HCEC 1CT (cell line): ENCODE measurements around the gene SKOR1.

Source experiments
- DNase-seq: peaks from one replicate; pipeline ENCODE4 v3.0.0-alpha.2; 2017

Gene SKOR1

DNA sequence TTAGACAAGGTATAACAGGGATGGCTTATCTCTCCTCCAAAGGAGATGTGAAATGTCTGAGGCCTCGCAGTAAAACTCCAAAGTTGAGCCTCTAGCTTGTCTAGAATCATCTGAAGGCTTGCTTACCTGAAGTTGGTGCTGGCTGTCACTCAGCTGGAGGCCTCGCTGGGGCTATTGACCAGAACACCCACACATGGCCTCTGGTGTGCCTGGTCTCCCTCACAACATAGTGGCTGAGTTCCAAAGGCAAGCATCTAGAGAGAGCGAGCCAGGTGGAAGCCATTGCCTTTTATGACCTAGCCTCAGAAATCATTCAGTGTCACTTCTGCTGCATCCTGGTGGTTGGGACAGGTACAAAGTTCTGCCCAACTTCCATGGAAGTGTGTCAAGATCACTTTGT, 31.9 kb downstream of the SKOR1 start:
- no peak for DNase-seq

DNA sequence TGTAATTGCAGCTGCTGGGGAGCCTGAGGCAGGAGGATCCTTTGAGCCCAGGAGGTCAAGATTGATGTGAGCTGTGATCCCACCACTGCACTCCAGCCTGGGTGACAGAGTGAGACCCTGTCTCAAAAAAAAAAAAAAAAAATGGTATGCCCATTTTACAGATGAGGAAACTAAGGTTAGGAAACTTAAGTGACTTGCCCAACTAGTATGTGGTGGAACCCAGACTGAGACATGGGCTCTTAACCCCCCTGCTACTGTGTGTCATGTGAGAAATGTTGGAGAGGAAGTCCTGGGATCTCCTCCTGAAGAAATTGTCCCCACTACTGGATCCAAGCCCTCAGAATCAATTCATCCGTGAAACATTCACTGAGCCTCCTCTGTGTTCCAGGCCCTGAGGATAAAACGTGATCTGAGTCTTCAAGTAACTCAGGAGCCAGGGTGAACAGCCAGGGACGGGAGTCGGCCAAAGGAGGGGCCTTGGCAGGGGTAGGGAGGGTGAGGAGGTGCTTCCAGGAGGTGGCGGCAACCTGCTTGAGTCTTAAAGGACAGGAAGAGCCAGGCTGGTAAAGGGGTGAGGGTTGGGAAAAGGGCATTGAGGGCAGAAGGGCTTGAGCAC, 34.1 kb downstream of the SKOR1 start:
- no peak for DNase-seq

DNA sequence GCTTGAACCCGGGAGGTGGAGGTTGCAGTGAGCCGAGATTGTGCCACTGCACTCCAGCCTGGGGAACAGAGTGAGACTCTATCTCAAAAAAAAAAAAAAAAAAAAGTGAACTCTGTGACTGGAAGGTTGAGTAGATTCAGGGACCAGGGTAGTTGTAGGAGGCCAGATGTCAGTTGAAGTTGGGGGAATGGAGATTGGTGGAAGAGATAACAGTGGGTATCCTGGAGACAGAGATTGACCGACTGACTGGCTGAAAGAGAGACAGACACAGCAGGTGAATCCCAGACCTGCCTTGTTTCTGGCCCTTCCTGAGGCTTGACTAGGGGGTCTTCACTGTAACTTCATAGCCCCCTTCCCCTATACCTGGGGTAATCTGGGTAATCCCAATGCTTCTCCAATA, 36.7 kb downstream of the SKOR1 start:
- no peak for DNase-seq

DNA sequence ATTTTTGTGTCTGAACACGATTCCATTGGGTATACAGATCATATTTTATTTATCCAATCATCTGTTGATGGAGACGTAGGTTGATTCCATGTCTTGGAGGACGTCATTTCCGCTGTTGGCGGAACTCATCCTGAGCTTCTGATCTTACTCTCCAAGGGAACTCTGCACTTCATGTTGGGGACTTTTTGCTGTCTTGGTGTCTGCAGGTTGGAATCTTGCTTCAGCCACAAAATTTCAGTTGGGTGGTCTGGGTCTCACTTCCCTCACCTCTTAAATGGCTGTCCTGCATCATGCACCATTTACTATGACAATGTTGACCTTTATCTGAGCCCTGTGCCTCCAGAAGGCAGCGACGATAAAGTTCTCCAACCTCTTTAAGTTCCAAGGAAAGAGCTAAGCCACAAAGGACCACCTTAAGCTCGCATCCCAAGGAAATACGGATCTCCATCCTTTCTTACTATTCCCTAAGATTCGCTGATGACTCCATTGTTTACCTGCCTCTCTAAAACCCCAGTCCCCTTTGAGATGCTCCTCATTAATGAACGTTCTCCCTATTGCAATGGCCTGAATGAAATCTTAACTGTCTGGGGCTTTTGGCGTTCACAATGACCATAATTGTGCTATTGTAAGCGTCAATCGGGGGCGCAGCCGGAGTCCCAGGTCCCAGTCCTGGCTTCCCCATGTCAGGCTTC, 37.6 kb downstream of the SKOR1 start:
- no peak for DNase-seq

DNA sequence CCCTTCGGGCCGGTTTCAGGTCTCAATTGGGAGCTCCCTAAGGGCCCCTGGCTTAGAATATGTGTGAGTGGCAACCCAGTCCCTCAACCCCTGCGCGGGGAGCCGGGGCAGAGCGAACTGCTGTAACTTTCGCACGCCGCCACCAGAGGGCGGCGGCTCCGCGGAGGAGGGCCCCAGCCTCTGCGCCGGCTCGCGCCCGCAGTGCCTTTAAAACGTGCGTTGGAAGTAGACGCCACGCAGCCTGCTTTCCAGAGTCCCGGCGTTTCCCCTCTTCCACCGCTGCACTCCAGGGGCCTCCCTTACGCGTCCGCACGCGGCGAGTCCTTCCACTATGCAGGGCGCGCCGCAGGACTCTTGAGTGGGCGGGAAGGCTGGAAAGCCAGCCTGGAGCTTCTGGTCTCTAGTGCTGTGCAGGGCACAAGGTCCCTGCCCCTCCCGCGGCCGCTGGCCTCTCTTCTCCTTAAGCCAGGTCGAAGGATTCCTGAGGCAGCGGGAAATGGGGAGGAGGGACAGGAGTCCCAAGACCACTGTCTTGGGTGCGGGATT, 38.2 kb downstream of the SKOR1 start:
- DNase-seq, result peak; percentile 61

DNA sequence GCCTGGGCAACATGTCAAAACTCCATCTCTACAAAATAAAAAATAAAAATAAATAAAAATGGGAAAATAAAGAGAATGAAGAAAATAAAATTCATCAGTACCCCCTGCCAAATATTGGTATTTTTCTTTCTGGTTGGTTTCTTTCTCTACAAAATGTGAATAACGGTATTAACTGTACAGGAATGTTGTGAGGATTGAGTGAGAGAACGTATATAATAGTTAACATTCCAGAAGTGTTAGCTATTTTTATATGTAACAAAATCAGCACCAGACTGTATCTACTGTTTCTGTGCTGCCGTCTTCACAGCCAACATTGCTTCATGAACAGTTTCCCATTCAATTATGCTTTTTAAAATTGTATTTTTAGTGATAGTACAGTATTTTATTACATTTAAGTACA, 40.0 kb downstream of the SKOR1 start:
- no peak for DNase-seq

DNA sequence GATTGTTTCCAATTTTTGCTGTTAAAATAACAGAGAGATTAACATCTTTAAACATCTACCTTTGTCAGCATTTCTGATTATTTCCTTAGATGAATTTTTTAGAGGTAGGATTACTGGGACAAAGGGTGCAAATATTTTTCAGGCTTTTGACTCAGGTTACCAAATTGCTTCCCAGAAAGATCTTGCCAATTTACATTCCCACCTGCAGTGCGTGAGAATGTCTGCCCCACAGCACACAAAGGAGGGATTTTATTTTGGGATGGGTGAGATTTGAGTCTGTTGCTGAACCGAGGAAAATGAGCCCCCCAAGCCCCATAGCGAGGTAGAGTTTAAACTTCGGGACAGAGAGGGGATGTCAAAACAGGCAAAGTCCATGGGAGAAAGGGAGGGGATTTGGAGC, 40.5 kb downstream of the SKOR1 start:
- DNase-seq, result no peak

DNA sequence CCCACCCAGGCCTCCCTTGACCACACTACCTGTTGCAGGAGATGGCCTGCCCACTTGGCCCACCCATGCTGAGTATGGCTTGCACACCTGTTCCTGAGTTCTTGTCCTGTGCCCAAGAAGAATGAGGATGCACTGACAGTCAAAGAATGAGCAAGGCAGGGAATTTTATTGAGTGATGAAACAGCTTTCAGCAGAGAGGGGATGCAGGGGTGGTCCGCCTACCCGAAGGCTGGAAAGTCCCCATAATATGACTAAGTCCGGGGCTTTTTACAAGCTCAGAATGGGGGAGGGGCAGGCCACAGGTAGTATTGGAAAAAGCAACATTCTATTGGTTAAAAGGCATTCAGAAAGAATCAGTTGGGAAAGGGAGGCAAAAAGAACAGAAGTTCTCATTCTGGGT, 44.4 kb downstream of the SKOR1 start:
- no peak for DNase-seq

DNA sequence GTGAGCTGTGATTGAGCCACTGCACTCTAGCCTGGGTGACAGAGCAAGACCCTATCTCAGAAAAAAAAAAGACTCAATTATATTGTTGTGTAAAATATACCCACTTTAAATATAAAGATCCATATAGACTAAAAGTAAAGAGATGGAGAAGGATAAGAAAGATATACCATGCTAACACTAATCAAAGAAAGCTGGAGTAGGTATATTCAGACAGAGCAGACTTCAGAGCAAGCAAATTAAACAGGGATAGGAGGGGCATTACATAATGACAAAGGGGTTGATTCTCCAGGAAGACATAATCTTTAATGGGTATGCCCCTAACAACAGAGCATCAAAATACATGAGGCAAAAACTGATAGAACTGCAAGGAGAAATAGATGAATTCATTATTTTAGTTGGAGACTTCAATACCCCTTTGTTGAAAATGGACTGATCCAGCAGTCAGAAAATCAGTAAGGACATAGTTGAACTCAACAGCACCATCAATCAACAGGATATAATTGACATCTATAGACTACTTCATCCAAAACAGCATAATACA, 45.6 kb downstream of the SKOR1 start:
- no peak for DNase-seq

DNA sequence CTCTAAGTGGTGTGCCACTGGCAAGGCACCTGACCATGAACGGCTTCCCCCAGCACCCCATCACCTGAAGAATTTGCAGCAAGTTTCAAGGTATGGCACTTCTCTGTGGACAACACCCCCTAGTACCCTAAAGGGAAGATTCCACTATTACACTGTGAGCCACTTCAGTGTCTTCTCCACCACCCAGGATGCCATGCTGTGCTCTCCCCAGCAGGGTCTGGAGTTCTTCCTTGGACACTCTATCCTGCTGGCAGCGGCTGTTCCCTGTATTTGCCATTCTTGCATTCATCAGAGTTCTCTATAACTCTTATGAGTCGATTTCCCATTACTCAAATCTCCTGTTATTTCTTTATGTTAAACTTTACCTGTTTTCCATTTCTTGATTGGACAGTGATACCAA, 48.5 kb downstream of the SKOR1 start:
- DNase-seq, result no peak

DNA sequence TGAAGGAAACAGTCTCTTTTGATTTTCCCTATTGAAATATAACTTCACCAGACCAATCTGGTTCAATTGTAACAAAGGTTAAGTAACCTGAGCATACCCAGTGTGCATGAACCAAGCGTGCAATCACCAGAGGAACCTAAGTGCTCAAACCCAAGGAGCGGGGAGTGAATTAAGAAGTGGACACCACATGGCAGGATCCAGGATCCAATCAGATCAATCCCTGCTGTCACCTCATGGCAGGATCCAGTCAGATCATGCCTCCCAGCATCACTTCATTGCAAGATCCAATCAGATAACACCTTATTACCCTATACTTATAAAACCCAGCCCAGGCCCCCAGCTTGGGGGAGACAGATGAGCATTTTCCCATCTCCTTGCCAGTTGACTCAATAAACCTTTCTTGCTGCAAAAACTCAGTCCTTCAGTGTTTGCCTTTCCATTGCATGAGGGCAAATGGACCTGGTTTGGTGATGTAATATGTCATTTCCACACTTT, 53.5 kb downstream of the SKOR1 start:
- no peak for DNase-seq

DNA sequence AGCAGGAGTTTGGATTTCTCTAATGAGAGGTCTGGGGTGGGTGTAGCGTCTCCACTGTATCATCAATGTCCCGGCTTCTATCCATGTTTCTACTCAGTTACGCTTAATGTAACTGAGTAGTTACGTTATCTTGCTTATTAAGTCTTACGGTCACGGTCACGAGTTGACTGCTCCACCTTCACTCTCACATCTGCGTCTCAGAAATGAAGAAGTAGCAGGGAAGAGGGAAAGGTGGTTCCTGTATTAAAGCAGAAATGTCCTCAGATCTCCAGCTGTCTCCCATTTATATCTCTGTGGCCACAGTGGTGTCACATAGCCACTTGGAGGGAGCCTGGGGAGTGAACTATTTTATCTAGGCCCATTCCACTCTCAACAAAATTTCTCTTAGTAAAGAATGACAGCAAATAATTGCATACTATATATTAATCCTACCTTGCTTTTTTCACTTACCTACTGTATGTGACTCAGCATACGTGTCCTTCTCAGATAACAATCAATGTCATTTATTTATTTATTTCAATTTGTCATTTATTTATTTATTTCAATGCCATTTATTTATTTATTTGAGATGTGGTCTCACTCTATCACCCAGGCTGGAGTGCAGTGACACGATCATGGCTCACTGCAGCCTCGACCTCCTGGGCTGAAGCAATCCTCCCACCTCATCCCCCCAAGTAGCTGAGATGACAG, 54.3 kb downstream of the SKOR1 start:
- DNase-seq, result no peak

DNA sequence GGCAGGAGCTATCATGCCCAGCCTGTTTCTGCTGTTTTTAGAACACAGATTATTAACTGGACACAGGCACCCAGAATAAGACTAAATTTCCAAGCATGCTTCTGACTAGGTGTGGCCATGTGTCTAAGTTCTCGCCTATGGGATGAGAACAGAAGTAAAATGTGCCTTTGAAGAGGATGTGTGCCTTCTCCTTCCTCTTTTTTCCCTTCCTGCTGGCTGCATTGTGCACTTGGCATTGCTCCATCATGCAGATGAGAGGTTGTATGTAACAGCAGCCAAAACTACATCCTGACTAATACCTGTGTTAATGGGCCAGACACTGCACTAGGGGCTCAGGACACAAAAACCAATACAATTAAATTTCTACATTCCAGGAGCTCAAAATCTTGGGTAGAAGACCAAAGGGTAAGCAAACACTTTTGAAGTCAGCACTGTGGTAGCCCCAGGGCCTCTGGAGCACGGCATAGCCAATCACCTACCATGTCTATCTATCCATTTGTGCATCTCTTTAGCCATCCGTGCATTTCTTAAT, 55.4 kb downstream of the SKOR1 start:
- no peak for DNase-seq

DNA sequence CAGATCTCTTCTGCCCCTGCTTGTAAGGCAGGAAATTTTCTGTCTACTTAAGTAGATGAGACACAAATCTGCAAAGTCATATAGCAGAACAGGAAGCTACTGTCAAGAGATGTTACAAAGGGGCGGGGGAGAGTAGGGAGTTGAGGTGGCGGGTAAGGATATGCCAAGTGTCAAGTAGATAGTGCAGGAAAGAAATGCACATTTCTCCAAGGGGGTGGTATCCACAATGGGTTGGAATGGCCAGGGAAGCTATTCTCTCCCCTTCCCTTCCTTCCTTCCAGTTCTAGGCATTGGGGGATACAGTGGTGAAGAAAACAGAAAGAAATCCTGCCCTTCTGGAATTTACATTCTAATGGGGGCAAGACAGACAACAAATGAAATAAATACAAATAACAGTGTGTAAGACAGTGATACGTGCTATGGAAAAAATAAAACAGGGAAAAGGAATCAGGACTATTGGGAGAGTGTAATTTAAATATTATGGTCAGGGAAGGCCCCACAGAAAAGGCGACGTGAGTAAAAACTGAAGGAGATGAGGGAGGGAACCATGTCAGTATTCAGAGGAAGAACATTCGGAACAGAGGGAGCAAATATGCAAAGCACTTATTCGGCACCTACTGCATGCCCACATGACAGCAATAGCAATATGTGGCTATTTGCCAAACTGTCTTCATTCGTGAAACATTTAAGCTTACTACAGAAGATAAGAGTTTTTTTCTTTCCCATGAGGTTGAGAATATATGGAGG, 57.4 kb downstream of the SKOR1 start:
- DNase-seq, result no peak

DNA sequence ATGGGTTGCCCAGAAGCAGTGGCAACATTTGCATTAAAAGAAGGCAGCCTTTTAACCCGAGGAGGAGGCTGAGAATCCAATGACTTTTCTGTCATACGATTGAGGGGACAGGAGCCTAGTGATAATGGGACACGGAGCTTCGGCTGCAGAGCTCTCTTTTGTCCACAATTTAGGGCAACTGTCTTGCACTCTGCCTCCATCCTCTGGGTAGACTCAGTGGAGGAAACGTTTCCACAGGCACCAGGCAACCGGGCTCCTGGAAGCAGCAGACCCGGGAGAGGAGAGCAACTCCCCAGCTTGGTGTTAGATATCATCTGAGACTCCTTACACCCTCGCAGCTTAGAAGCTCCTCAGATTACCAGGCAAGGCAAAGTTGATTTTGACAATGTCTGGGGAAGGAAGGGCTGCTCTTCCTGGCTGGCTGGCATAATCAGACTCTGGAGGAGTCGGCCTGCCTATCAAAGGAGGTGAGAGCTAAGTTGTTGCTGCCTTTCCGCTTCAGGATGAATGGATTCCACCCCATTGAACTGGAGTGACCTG, 58.0 kb downstream of the SKOR1 start:
- no peak for DNase-seq

DNA sequence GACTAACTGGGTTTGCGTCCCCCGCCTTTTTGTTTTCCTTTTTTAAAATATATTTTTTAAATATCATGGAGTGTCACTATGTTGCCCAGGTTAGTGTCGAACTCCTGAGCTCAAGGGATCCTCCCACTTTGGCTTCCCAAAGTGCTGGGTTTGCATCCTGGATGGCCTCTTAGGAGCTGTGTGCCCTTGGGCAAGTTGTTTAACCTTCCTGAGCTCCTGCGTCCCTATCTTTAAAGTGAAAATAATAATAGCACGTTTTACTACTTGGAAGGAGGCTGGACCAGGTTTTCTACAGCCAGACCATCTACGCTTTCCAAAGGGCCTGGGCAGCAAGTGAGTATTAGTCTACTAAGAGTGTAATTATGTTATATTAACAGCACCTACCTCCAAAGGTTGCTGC, 58.7 kb downstream of the SKOR1 start:
- no peak for DNase-seq
